SH-SY5Y (cell line): ENCODE measurements around the gene PLS1.

ENCODE experiments used
- GATA2 ChIP-seq: IDR thresholded peaks from 2 replicates; pipeline ENCODE4 v1.6.1; 2011; ENCODE audit warnings: mild to moderate bottlenecking, low read depth, low read length
- GATA3 ChIP-seq: IDR thresholded peaks from 2 replicates; pipeline ENCODE4 v1.6.1; 2011; ENCODE audit warnings: low read depth, mild to moderate bottlenecking, low read length, moderate library complexity

- TF ChIP-seq GATA3 (no peak), GATA2 (no peak)
These were observed 46.2 kb upstream of the PLS1 start for GRCh38 chr3:142549986-142550385.
